Activated B cell treated with CpG ODN at 0.5 μM for 24 hours (primary cell): Measurements from ENCODE around the gene YJEFN3. TPM values are rescaled to one million over a fixed set of nuclear protein-coding genes. Genes with fewer than 3 reads are reported as not detected.

Source experiments
- ATAC-seq: fragments of 200-7000 bp; cut with Tn5 transposase; one replicate; pipeline ENCODE4 v1.10.0; 2021; ENCODE audit warnings: low read depth, mild to moderate bottlenecking, moderate library complexity
- CTCF ChIA-PET: fragments of 350-600 bp; sonication (Branson Sonifier 250); formaldehyde crosslinking; loops from one replicate; lab custom pipeline; 2021; ENCODE audit warnings: antibody characterized with exemption; lab: Charles Lee
- POLR2A ChIA-PET: fragments of 350-600 bp; sonication (Branson Sonifier 250); formaldehyde crosslinking; loops from one replicate; lab custom pipeline; 2021; ENCODE audit warnings: antibody characterized with exemption; lab: Charles Lee
- DNase-seq: peaks from one replicate; pipeline ENCODE4 v3.0.0; 2022
- H3K27ac Mint-ChIP-seq: one replicate; pipeline ENCODE4 v1.8.0; 2020; ENCODE audit warnings: mixed read lengths
- H3K27me3 Mint-ChIP-seq: one replicate; pipeline ENCODE4 v1.8.0; 2021; ENCODE audit warnings: mixed read lengths
- H3K36me3 Mint-ChIP-seq: one replicate; pipeline ENCODE4 v1.8.0; 2021; ENCODE audit warnings: low read depth, mixed read lengths
- H3K4me1 Mint-ChIP-seq: one replicate; pipeline ENCODE4 v1.8.0; 2021; ENCODE audit warnings: mixed read lengths
- H3K4me3 Mint-ChIP-seq: one replicate; pipeline ENCODE4 v1.8.0; 2020; ENCODE audit warnings: mild to moderate bottlenecking, mixed read lengths
- H3K9me3 Mint-ChIP-seq: one replicate; pipeline ENCODE4 v1.8.0; 2020; ENCODE audit warnings: mixed read lengths
- CTCF ChIP-seq: fragments of 200-600 bp; IDR thresholded peaks from one replicate; pipeline ENCODE4 v1.8.0; 2022; ENCODE audit warnings: antibody characterized with exemption, mild to moderate bottlenecking
- intact Hi-C: fragments of 100-400 bp; cut with micrococcal nuclease; formaldehyde crosslinking; loops from one replicate; pipeline ENCODE4 v1.15.1; 2024
- total RNA-seq: library from RNA; stranded (reverse); gene quantifications from 2 replicates; pipeline ENCODE4 v1.2.3, GENCODE V29; 2022

The YJEFN3 gene
- total RNA-seq: 7.8 and 9.1 TPM in 2 replicates

GRCh38 chr19:19528721-19529490, at the start of gene YJEFN3:
YJEFN3 (plus strand) TSS chr19:19528911; CDS start chr19:19528933, 22 bp downstream.
- H3K4me3 Mint-ChIP-seq: no peak within 1 kb of the TSS
- DNase-seq: no peak
- intact Hi-C loops: no loop called here
- H3K4me1 Mint-ChIP-seq: peaks cover 34% of the 10 kb centered on the region
- peaks cover 38% of the 10 kb centered on the region for H3K36me3 Mint-ChIP-seq
- ATAC-seq: no peak
- no peaks in the 10 kb centered on the region for H3K27me3 Mint-ChIP-seq
- no peaks in the 10 kb centered on the region for H3K9me3 Mint-ChIP-seq
- ChIA-PET POLR2A (interaction anchor here (0.9 to 1.3 kb wide), 2 partner anchors 9 to 115 kb away, joined by 5 to 6 read pairs; partner anchors contain the start of gene GMIP), CTCF (no interaction called here)
- no peak within 1 kb of the TSS for H3K27ac Mint-ChIP-seq
- no peak for TF ChIP-seq CTCF

- Mint-ChIP-seq H3K36me3 (peaks cover 42% of the 10 kb centered on the region), H3K27me3 (no peaks in the 10 kb centered on the region), H3K27ac (peak overlapping the region; percentile 50), H3K4me1 (peaks cover 48% of the 10 kb centered on the region), H3K4me3 (no peak overlapping the region), H3K9me3 (no peaks in the 10 kb centered on the region)
- no peak for ATAC-seq
- DNase-seq: no peak
- POLR2A ChIA-PET: no interaction called here
- CTCF ChIA-PET: no interaction called here
- TF ChIP-seq CTCF: no peak
- intact Hi-C loops: no loop called here
Measured at GRCh38 chr19:19480688-19481087, 48.0 kb upstream of the YJEFN3 start.

- DNase-seq: no peak
- H3K9me3 Mint-ChIP-seq: no peaks in the 10 kb centered on the region
- H3K4me1 Mint-ChIP-seq: peaks cover 50% of the 10 kb centered on the region
- peak overlapping the region; percentile 47 for H3K27ac Mint-ChIP-seq
- intact Hi-C loops: no loop called here
- ChIA-PET POLR2A (interaction anchor here (1.4 kb wide), 1 partner anchor 78 kb away, joined by 3 read pairs; the partner anchor contains the start of gene GATAD2A), CTCF (interaction anchor here (0.8 kb wide), 1 partner anchor 116 kb away, joined by 3 read pairs; no protein-coding TSS in a partner anchor)
- no peak for ATAC-seq
- no peaks in the 10 kb centered on the region for H3K27me3 Mint-ChIP-seq
- H3K36me3 Mint-ChIP-seq: peaks cover 31% of the 10 kb centered on the region
- H3K4me3 Mint-ChIP-seq: no peak overlapping the region
- TF ChIP-seq CTCF: no peak
Measured at GRCh38 chr19:19482809-19483596, 45.7 kb upstream of the YJEFN3 start.

- DNase-seq (peak; percentile 47), ATAC-seq (peak; percentile 84)
- CTCF ChIA-PET: interaction anchor here (0.9 to 1.8 kb wide), 3 partner anchors 69 to 118 kb away, joined by 3 to 5 read pairs (median 3); partner anchors contain the start of gene GATAD2A
- no peaks in the 10 kb centered on the region for H3K27me3 Mint-ChIP-seq
- peak overlapping the region; percentile 90 for H3K27ac Mint-ChIP-seq
- no peaks in the 10 kb centered on the region for H3K9me3 Mint-ChIP-seq
- POLR2A ChIA-PET: interaction anchor here (0.5 to 1.7 kb wide), 9 partner anchors 12 to 121 kb away, joined by 3 to 11 read pairs (median 7); partner anchors contain the start of gene GATAD2A
- TF ChIP-seq CTCF: no peak
- peaks cover 20% of the 10 kb centered on the region for H3K36me3 Mint-ChIP-seq
- intact Hi-C loops: loop anchor here (1.0 to 2.0 kb wide), 2 partner anchors 25 to 80 kb away; partner anchors contain the start of gene GATAD2A
- peaks cover 70% of the 10 kb centered on the region for H3K4me1 Mint-ChIP-seq
- H3K4me3 Mint-ChIP-seq: peak overlapping the region; percentile 69
Measured at GRCh38 chr19:19485161-19485997, 43.3 kb upstream of the YJEFN3 start.
